Left renal pelvis (tissue), 4 donors: ENCODE data around the gene SHMT2. TPM values are rescaled to one million over a fixed set of nuclear protein-coding genes. Genes with fewer than 3 reads are reported as not detected.

Experiments used
- DNase-seq, 4 donors: peaks; one replicate each; pipeline ENCODE4 v3.0.0-alpha.2; 2013; ENCODE audit warnings: low read depth in 4 of 4, low spot score in 3 of 4
- polyA plus RNA-seq, 4 donors: library from polyadenylated mRNA; unstranded; fragments of 120-200 nt; gene quantifications; one replicate each; pipeline ENCODE4 v1.2.1, GENCODE V29; 2013; ENCODE audit not compliant: insufficient read length in 4 of 4

The SHMT2 gene
- 10 to 100 TPM; 52.2 to 82.5 (median 70.4) TPM for polyA plus RNA-seq

DNA sequence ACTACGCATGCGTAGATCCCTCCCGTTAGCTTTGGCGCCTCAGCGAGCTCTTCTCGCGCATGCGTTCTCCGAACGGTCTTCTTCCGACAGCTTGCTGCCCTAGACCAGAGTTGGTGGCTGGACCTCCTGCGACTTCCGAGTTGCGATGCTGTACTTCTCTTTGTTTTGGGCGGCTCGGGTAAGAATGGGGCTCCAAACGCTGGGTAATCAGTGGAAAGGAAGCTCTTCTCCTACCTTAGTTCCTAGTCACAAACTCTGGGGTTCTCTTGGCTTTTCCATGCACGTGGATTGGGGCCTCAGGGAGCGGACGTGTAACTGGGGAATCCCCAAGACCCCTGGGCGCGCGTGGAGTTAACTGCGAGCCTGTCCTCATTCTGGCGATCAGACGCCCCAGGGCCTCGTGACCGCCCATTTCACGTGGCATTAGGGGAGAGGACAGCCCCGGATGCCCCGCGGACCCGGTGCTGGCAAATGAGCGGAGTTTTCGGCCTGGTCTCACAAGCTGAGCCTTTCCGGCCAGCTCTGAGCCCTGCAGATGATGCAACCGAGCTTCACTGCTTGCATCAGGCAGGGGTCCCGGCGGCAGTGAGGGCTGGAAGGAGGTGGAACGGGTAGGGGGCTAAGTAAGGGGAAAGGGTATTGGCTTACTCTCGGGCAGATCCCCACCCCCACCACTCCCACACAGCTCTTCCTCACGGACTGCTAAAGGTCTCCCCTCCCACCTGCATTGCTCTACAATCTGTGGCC is at the start of gene SHMT2:
SHMT2 (plus strand) TSS at position 78 of the 747 bp plus-strand sequence; CDS start at position 146, 68 bp downstream.
- DNase-seq, result peak; percentile 85 to 90 (median 89)

GRCh38 chr12:57180321-57180989 is 49.1 kb upstream of the SHMT2 start:
- no peak for DNase-seq

DNA sequence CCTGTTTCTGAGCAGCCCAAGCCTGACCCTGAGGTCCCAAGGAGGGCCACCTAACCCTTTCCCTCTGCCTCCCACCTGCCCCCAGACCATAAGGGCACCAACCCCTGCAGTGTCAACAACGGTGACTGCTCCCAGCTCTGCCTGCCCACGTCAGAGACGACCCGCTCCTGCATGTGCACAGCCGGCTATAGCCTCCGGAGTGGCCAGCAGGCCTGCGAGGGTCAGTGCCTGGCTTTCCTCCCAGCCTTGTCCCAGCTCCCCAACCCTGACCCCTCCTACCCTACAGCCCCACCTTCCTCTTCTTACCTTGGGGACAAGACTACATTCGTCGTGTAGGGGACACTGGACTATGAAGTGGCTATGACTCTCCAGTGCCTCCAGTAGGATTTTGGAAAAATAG is 48.4 kb upstream of the SHMT2 start:
- DNase-seq, result no peak

DNA sequence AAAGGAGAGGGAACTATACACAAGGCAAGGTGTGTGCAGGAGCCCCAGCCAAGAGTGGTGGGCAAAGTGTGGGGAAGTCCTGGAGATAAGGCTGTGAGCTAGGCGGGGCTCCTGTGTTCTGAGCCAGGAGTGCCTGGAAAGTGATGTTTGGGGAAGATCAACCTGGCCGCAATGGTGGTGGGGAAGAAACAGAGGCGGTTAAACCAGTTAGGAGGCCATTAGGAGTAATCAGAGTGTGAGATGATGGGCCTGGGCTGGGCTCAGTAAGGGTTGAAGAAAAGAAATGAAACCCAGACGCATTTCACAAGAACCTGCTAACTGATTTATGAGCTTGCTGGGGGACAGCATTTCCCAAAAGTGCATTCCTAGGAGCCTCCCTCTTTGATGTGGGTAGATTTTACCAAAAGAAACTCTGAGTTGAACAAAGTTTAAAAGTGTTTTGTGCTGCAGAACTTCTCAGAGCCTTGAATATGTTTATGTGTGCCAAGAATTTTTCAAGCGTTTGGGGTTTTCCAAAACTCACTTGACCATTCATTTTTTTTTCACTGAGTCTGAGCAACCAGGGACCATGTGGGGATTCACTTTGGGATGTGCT is 47.9 kb upstream of the SHMT2 start:
- DNase-seq, result no peak

GRCh38 chr12:57182918-57183575 is 46.5 kb upstream of the SHMT2 start:
- peak; percentile 33 to 51 (median 36) for DNase-seq

- no peak for DNase-seq
These were observed 45.4 kb upstream of the SHMT2 start for GRCh38 chr12:57183939-57184725.

GRCh38 chr12:57185403-57185802 is 44.1 kb upstream of the SHMT2 start:
- DNase-seq, result no peak

DNA sequence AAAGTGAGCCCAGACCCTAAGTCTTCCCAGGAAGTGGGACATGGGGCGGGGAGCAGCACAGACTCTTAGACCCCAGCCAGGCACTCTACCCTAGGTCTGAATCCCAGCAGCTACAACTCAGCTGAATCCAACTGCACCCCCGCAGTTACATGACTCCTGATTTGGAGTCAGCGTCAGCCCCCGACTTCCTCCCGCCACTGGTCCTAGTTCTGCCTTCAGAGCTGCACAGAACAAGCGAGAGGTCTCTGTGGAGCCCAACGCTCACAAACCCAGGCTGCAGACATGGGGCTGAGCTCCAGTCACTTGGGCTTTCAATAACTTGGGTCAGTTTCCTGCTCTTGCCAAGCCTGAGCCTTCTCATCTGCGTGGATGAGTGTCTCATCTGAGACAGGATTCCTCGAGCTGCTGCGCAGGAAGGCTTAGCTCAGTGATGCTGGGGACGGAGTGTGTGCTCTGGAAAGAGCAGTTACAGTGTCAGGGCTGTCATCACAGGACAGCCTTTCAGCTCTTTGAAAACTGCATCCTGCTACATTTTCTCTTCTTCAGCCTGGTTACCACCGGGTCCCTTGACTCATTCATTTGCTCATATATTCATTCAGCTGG is 43.5 kb upstream of the SHMT2 start:
- no peak for DNase-seq

GRCh38 chr12:57187222-57188089 is 42.1 kb upstream of the SHMT2 start:
- no peak for DNase-seq

DNA sequence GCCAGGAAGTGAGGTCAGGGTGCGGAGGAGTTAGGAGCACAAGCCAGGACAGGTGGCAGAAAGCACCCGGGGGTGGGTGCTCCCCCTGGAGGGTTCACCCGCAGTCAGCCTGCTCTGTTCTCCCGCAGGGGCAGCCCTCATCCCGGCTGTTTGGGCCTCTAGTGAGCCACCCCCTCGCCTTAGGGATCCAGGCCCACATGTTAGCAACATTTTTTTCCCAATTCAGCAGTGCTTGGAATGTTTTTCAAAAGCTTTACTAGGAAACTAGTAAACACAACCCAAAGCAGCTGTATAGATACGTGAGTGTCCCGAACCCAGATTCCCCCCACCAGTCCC is 41.5 kb upstream of the SHMT2 start:
- no peak for DNase-seq

- DNase-seq, result no peak
These were observed 39.5 kb upstream of the SHMT2 start for GRCh38 chr12:57190037-57190436.

DNA sequence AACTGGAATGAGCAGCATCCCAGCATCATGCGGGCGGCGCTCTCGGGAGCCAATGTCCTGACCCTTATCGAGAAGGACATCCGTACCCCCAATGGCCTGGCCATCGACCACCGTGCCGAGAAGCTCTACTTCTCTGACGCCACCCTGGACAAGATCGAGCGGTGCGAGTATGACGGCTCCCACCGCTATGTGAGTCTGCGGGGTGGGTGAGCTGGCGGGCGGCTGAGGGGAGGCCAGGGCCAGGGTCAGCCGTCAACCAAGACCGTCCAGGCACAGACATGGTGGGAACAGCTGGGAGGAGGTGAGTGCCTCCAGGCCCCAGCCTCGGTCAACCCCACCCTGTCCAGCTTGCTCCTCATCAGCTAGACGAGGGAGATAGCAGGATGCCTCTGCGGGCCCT is 38.7 kb upstream of the SHMT2 start:
- DNase-seq, result no peak

DNA sequence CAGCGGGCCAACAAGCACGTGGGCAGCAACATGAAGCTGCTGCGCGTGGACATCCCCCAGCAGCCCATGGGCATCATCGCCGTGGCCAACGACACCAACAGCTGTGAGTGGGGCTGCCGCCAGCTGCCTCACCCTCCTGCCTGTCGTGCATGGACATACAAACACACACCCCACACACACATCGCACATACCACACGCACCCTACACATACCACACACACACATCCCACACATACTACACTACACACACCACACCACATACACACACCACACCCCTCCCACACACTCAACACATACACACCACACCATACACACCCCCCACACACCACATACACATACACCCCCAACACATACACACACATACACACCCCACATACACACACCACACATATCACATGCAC is 38.1 kb upstream of the SHMT2 start:
- no peak for DNase-seq

DNA sequence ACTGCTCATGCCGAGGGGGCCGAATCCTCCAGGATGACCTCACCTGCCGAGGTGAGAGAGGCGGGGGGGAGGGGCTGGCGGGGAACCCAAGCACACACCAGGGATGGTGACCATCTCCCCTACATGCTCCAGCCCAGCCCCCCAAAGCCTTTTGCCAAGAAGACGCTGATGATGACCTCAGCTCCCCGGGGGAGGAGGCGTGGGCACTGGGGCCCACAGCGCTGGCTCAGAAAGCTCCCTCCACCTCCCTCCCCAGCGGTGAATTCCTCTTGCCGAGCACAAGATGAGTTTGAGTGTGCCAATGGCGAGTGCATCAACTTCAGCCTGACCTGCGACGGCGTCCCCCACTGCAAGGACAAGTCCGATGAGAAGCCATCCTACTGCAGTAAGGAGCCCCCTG is 36.6 kb upstream of the SHMT2 start:
- DNase-seq, result no peak

- no peak for DNase-seq
These were observed 35.7 kb upstream of the SHMT2 start for GRCh38 chr12:57193706-57194245.

GRCh38 chr12:57194253-57194652 is 35.3 kb upstream of the SHMT2 start:
- no peak for DNase-seq

DNA sequence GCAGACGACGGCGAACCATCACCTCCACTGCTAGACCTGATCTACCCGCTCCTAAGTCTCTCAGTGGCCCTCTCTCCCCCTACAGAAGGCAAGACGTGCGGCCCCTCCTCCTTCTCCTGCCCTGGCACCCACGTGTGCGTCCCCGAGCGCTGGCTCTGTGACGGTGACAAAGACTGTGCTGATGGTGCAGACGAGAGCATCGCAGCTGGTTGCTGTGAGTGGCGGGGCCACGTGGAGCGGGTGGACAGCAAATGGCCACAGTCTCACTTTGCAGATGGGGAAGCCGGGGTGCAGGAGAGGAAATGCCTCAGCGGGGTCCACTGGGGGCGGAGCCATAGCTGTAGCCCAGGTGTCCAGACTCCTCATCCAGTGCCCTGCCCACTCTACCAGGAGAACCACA is 34.3 kb upstream of the SHMT2 start:
- DNase-seq, result no peak

DNA sequence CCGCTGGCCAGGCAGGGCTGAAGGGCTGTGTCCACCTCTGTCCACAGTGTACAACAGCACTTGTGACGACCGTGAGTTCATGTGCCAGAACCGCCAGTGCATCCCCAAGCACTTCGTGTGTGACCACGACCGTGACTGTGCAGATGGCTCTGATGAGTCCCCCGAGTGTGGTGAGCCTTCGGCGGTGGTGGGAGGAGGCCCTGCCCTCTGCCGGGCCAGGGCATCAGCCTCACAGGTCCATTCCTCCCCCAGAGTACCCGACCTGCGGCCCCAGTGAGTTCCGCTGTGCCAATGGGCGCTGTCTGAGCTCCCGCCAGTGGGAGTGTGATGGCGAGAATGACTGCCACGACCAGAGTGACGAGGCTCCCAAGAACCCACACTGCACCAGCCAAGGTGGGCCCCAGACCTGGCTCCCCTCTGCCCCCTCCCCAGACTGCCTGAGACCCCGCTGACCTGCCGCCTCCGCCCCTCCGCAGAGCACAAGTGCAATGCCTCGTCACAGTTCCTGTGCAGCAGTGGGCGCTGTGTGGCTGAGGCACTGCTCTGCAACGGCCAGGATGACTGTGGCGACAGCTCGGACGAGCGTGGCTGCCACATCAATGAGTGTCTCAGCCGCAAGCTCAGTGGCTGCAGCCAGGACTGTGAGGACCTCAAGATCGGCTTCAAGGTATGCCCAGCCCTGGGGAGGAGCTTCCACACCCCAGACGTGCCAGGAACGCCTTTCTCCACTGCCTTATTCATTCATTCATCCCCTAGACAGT is 33.7 kb upstream of the SHMT2 start:
- DNase-seq, result no peak
